SK-N-SH (cell line): Measurements from ENCODE around the gene PTPN20.

Experiments
- EP300 ChIP-seq, 2 experiments: IDR thresholded peaks; 2 replicates each; pipeline versions ENCODE4 v1.4.0 to v1.6.1; 2012; ENCODE audit warnings: borderline replicate concordance in 1 of 2, low read depth in 1 of 2, low read length in 1 of 2
- FOXJ3 ChIP-seq: sonication (generic); formaldehyde crosslinking; IDR thresholded peaks from 2 replicates; pipeline ENCODE4 v1.5.1; 2020; ENCODE audit warnings: mild to moderate bottlenecking, missing genetic modification reagents
- NFIC ChIP-seq: IDR thresholded peaks from 2 replicates; pipeline ENCODE4 v1.4.0; 2012; ENCODE audit warnings: borderline replicate concordance
- NRF1 ChIP-seq: IDR thresholded peaks from 2 replicates; pipeline ENCODE4 v1.6.1; 2012; ENCODE audit warnings: low read depth, mild to moderate bottlenecking, low read length
- RAD21 ChIP-seq: IDR thresholded peaks from 2 replicates; pipeline ENCODE4 v1.6.1; 2012; ENCODE audit warnings: mild to moderate bottlenecking, low read length
- RFX5 ChIP-seq: IDR thresholded peaks from 2 replicates; pipeline ENCODE4 v1.6.1; 2012; ENCODE audit warnings: mild to moderate bottlenecking, improper control_type of control experiment, low read length
- RXRA ChIP-seq: IDR thresholded peaks from 2 replicates; pipeline ENCODE4 v1.4.0; 2012; ENCODE audit warnings: low read depth, mild to moderate bottlenecking, borderline replicate concordance
- SMC3 ChIP-seq: IDR thresholded peaks from 2 replicates; pipeline ENCODE4 v1.6.1; 2012; ENCODE audit warnings: low read depth, low read length, improper control_type of control experiment
- USF2 ChIP-seq: fragments of 150-350 bp; IDR thresholded peaks from 2 replicates; pipeline ENCODE4 v1.6.1; 2017; ENCODE audit warnings: antibody characterized with exemption, low read length, low read depth, borderline replicate concordance
- TF ChIP-seq, protein P1 (sequence below): fragments of 200-600 bp; sonication (generic); IDR thresholded peaks from 2 replicates; pipeline ENCODE4 v1.6.1; 2017; ENCODE audit warnings: antibody characterized with exemption, mild to moderate bottlenecking, moderate library complexity

GRCh38 chr10:47042780-47043750 is 131.8 kb downstream of the PTPN20 start:
- TF ChIP-seq, protein P1, sequence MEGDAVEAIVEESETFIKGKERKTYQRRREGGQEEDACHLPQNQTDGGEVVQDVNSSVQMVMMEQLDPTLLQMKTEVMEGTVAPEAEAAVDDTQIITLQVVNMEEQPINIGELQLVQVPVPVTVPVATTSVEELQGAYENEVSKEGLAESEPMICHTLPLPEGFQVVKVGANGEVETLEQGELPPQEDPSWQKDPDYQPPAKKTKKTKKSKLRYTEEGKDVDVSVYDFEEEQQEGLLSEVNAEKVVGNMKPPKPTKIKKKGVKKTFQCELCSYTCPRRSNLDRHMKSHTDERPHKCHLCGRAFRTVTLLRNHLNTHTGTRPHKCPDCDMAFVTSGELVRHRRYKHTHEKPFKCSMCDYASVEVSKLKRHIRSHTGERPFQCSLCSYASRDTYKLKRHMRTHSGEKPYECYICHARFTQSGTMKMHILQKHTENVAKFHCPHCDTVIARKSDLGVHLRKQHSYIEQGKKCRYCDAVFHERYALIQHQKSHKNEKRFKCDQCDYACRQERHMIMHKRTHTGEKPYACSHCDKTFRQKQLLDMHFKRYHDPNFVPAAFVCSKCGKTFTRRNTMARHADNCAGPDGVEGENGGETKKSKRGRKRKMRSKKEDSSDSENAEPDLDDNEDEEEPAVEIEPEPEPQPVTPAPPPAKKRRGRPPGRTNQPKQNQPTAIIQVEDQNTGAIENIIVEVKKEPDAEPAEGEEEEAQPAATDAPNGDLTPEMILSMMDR = no peak
- TF ChIP-seq EP300 (IDR thresholded peaks at IDR 0.05; ENCODE audit: borderline replicate concordance in 1 of 2, low read depth in 1 of 2, low read length in 1 of 2) (no peak), FOXJ3 (CRISPR knock-in tag) (no peak), RAD21 (no peak), NFIC (no peak), NRF1 (no peak), SMC3 (no peak), RFX5 (no peak), USF2 (no peak), RXRA (no peak)
